NCI-H2196 treated with DMSO at 0.1 percent for 48 hours (cell line): ENCODE measurements around the gene SYNPO2.
"Not testable (repeated sequence)": the region's sequence is repeated elsewhere in the genome, so short reads cannot be mapped to it uniquely, and the experiment has no call there.

ENCODE experiments used
- DNase-seq: peaks from one replicate; lab custom pipeline; 2025; ENCODE audit not compliant: unreplicated experiment; lab: John Stamatoyannopoulos, UW

Gene SYNPO2

GRCh38 chr4:118969359-118969758, 80.7 kb downstream of the SYNPO2 start:
- DNase-seq = no peak

GRCh38 chr4:118972167-118972566, 83.5 kb downstream of the SYNPO2 start:
- DNase-seq = no peak

GRCh38 chr4:118973295-118973694, 84.6 kb downstream of the SYNPO2 start:
- DNase-seq = no peak

GRCh38 chr4:118974758-118975157, 86.1 kb downstream of the SYNPO2 start:
- DNase-seq = no peak

GRCh38 chr4:118975449-118976192, 87.0 kb downstream of the SYNPO2 start:
- DNase-seq = no peak

- not testable (repeated sequence) for DNase-seq
These were observed 87.5 kb downstream of the SYNPO2 start for GRCh38 chr4:118976193-118976560.

GRCh38 chr4:118977100-118977499, 88.4 kb downstream of the SYNPO2 start:
- not testable (repeated sequence) for DNase-seq

- DNase-seq = no peak
These were observed 91.1 kb downstream of the SYNPO2 start for GRCh38 chr4:118979712-118980111.

GRCh38 chr4:118981171-118981838, 92.7 kb downstream of the SYNPO2 start:
- no peak for DNase-seq

GRCh38 chr4:118981839-118982381, 93.3 kb downstream of the SYNPO2 start:
- DNase-seq = peak; percentile 3

- no peak for DNase-seq
These were observed 94.6 kb downstream of the SYNPO2 start for GRCh38 chr4:118983293-118983692.

- DNase-seq = no peak
These were observed 95.2 kb downstream of the SYNPO2 start for GRCh38 chr4:118983831-118984230.

GRCh38 chr4:118985170-118986000, 96.7 kb downstream of the SYNPO2 start:
- DNase-seq = no peak

GRCh38 chr4:118987959-118988634, 99.4 kb downstream of the SYNPO2 start:
- DNase-seq = no peak

- no peak for DNase-seq
These were observed 100.0 kb downstream of the SYNPO2 start for GRCh38 chr4:118988635-118988972.

GRCh38 chr4:118989098-118990080, 100.7 kb downstream of the SYNPO2 start:
- DNase-seq = no peak

GRCh38 chr4:118991686-118992085, 103.0 kb downstream of the SYNPO2 start:
- DNase-seq = no peak

GRCh38 chr4:118992149-118992548, 103.5 kb downstream of the SYNPO2 start:
- DNase-seq = no peak

- no peak for DNase-seq
These were observed 104.7 kb downstream of the SYNPO2 start for GRCh38 chr4:118993333-118993732.

- DNase-seq = no peak
These were observed 105.4 kb downstream of the SYNPO2 start for GRCh38 chr4:118994030-118994429.
